HS-27A (cell line): Measurements from ENCODE around the gene CFAP299.
A peak's percentile ranks its signal among the peaks of the same experiment; 100 is the strongest.
"Not testable (repeated sequence)": the region's sequence is repeated elsewhere in the genome, so short reads cannot be mapped to it uniquely, and the experiment has no call there.

ENCODE experiments used
- DNase-seq: peaks from one replicate; pipeline ENCODE4 v3.0.0-alpha.2; 2012; ENCODE audit warnings: low read depth, missing footprints

Gene CFAP299

GRCh38 chr4:80335554-80336358 is at the start of gene CFAP299:
CFAP299 (plus strand) TSS chr4:80335730.
- DNase-seq = peak; percentile 85

GRCh38 chr4:80286451-80286850 is 49.1 kb upstream of the CFAP299 start:
- no peak for DNase-seq

DNA sequence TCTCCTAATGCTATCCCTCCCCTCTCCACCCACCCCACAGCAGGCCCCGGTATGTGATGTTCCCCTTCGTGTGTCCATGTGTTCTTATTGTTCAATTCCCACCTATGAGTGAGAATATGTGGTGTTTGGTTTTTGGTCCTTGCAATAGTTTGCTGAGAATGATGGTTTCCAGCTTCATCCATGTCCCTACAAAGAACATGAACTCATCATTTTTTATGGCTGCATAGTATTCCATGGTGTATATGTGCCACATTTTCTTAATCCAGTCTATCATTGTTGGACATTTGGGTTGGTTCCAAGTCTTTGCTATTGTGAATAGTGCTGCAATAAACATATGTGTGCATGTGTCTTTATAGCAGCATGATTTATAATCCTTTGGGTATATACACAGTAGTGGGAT is 44.9 kb upstream of the CFAP299 start:
- DNase-seq = not testable (repeated sequence)

DNA sequence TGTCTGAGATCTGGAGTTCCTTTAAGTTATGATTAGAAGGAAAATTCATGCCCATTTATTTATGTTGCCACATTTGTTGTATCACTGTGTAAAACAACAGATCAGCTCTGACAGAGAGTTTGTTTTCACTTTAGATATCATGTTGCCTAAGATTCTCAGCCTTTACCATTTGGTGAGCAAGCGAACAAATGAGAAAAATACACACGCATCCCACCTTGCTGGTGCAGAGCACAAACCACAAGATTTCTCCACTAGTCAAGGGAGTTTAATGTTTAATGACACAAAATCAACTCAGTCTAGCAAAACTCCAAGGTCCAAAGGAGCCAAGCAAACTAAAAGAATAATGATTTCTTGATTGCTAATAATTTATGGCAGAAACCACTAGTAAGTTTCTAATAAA is 41.3 kb upstream of the CFAP299 start:
- DNase-seq = no peak

DNA sequence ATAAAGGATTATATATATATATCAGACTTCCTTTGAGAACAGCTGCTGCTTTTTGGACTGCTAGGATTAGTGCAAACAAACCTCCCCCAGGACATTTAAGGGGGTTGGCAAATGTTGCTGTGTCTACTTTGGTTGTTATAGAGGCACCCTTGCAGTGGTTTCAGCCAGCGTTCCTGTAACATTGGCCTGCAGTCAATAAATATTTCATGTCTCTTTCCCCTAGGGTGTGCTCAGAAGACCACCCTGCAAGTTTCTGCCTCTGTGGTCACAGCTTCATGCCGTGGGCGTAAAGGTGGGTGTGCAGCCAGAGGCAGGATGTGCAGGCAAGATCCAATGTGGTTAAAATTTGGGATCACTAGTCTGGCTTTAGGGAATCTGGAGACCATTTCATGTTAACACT is 40.2 kb upstream of the CFAP299 start:
- no peak for DNase-seq

GRCh38 chr4:80295826-80296225 is 39.7 kb upstream of the CFAP299 start:
- DNase-seq = no peak

GRCh38 chr4:80301884-80302283 is 33.6 kb upstream of the CFAP299 start:
- DNase-seq = no peak

- no peak for DNase-seq
These were observed 32.8 kb upstream of the CFAP299 start for GRCh38 chr4:80302616-80303223.

GRCh38 chr4:80305466-80305865 is 30.1 kb upstream of the CFAP299 start:
- no peak for DNase-seq

- no peak for DNase-seq
These were observed 29.3 kb upstream of the CFAP299 start for GRCh38 chr4:80306260-80306659.

GRCh38 chr4:80307183-80307735 is 28.3 kb upstream of the CFAP299 start:
- no peak for DNase-seq

DNA sequence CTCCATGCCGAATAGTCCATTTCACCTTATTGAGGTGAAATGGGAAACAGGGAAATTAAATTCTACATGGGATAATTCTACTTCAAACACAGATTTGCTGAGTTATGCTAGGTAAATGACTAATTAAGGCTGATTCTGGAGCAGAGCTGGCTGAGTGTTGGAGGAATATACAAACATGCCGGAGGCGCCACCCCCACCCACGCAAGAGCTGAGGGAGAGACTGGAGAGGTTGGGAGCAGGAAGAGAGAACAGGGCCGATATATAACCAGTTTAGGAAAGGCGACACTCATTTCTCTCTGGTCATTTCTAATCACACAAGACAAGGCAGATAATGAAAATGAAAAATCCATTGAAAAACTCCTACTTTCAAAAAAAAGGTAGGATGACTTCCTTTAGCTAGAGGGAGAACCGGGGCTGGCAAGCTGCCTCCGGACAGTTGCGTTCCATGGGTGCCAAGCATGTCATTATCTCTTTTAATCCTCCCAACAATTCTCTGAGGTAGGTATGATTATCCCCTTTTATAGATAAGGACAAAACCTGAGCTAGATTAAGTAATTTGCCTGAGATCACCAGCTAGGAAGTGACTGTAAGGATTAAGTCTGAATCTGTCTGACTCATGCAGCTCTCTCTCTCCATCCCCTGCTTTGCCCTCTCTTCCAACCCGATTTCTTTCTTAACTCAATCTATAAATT is 27.6 kb upstream of the CFAP299 start:
- DNase-seq = no peak

GRCh38 chr4:80308466-80308822 is 27.1 kb upstream of the CFAP299 start:
- no peak for DNase-seq

- peak; percentile 78 for DNase-seq
These were observed 26.1 kb upstream of the CFAP299 start for GRCh38 chr4:80309294-80310004.

- no peak for DNase-seq
These were observed 24.4 kb upstream of the CFAP299 start for GRCh38 chr4:80311130-80311529.

DNA sequence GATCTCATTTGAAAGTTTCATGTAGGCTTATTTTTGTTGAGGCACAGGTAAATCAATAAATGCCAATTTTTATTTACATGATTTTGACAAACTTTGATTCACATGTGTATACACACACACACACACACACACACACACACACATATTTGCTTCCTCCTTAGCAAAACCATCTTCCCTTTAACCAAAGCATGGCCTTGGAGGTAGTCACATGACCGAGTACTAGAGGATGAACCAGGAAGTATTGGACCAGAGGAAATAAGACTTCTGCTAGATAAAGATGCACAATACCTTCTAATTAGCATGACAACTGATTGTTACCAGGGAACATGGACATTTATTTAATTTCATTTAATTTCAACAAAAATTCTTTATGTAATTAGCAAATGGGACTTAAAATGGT is 23.4 kb upstream of the CFAP299 start:
- DNase-seq = no peak

DNA sequence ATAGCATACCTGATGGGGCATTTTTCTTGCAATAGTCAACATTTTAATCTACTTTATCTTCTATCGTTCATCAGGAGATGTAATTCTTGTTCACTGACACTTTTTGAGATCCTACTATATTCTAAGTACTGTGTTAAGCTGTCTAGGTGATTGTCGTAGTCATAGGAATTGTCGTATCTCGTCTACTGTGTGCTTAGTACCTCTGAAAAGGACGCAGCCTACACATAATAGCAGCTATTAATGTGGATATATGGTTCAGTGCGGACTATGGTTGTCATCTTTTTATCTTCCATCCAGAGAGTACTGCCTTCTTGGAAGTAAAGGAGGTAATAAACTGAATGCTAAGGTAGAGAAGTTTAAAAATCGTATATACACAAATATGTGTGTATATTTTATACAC is 21.9 kb upstream of the CFAP299 start:
- DNase-seq = no peak

DNA sequence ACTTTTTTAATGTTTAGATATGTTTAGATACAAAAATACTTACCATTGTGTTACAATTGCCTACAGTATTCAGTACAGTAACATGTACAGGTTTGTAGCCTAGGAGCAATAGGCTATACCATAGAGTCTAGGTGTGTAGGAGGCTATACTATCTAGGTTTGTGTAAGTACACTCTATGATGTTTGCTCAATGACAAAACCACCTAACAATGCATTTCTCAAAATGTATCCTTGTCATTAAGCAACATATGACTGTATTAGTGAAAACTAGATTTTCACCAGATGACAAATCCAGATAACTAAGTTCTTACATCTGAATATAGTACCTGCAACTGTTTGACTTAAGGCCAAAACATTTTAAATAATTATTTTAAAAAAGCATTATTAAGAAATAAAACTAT is 19.7 kb upstream of the CFAP299 start:
- DNase-seq = not testable (repeated sequence)

DNA sequence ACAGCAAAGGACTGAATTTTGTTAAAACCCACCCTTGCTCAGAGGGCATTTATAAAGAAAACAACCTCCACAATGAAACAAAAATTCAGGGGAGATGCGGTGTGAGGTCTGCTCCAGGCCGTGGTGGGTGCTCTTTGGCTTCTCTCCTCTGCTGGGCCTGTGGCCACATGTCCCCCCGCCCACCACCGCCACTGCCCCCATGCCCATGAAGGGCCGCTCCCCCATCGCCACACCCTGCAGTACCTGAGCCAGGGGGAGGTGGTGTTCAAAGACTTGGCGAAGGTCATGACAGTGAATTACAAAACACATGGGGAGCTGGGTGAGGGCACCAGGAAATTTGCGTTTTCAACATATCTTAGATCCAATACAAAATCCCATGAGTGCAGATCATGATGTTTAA is 14.2 kb upstream of the CFAP299 start:
- DNase-seq = no peak

DNA sequence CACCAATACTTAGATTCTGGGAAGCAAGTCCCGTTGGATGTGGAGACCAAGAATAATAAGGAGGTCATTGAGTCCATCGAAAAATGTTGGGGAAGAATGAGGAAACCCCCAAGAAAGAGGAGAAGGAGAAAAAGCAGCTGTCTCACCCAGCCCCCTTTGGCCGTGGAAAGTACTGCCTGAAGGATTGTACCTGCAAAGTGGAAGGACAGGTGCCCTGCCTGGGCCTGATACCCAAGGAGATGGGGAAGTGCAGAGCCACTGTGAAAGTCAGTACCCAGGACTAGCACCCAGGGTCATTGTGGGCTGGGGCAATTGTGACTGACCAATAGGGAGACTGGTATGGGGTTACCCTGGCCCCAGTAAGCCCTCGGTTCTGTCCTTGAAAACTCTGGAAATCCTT is 13.8 kb upstream of the CFAP299 start:
- DNase-seq = no peak

- no peak for DNase-seq
These were observed 12.8 kb upstream of the CFAP299 start for GRCh38 chr4:80322716-80323115.

GRCh38 chr4:80324171-80324570 is 11.4 kb upstream of the CFAP299 start:
- DNase-seq = no peak
